ENCODE measurements around the gene LYST.

Gene LYST

GRCh38 chr1:235613602-235614001, 253.1 kb downstream of the LYST start:
- no peak for FAIRE-seq
- no peak for DNase-seq (ENCODE audit: insufficient read length, low spot score)

GRCh38 chr1:235612761-235613160, 253.9 kb downstream of the LYST start:
- DNase-seq (ENCODE audit: insufficient read length, low spot score) = no peak
- no peak for FAIRE-seq

All from GM19239 (cell line).